HEK293 (cell line): ENCODE data around the gene TAAR9.

ENCODE experiments used
- BCL6B ChIP-seq: fragments of 450-650 bp; formaldehyde crosslinking; IDR thresholded peaks from 2 replicates; pipeline ENCODE4 v1.5.1; 2017; ENCODE audit warnings: missing biosample characterization, missing genetic modification characterization
- GLI4 ChIP-seq: fragments of 450-650 bp; formaldehyde crosslinking; IDR thresholded peaks from 2 replicates; pipeline ENCODE4 v1.5.1; 2016; ENCODE audit warnings: missing biosample characterization, missing genetic modification characterization
- GLIS1 ChIP-seq: fragments of 450-650 bp; formaldehyde crosslinking; IDR thresholded peaks from 2 replicates; pipeline ENCODE4 v1.5.1; 2016; ENCODE audit warnings: missing biosample characterization, missing genetic modification characterization
- KLF16 ChIP-seq: fragments of 450-650 bp; formaldehyde crosslinking; IDR thresholded peaks from 2 replicates; pipeline ENCODE4 v1.5.1; 2017; ENCODE audit warnings: missing biosample characterization, missing genetic modification characterization
- KLF7 ChIP-seq: fragments of 450-650 bp; formaldehyde crosslinking; IDR thresholded peaks from 2 replicates; pipeline ENCODE4 v1.5.1; 2016; ENCODE audit warnings: missing biosample characterization, missing genetic modification characterization, borderline replicate concordance
- KLF9 ChIP-seq: fragments of 450-650 bp; formaldehyde crosslinking; IDR thresholded peaks from 2 replicates; pipeline ENCODE4 v1.5.1; 2016; ENCODE audit warnings: missing biosample characterization, missing genetic modification characterization, low read depth
- MZF1 ChIP-seq: fragments of 450-650 bp; formaldehyde crosslinking; IDR thresholded peaks from 2 replicates; pipeline ENCODE4 v1.5.1; 2017; ENCODE audit warnings: missing biosample characterization, missing genetic modification characterization, borderline replicate concordance
- SP2 ChIP-seq: fragments of 450-650 bp; formaldehyde crosslinking; IDR thresholded peaks from 2 replicates; pipeline ENCODE4 v1.5.1; 2016; ENCODE audit warnings: missing biosample characterization, missing genetic modification characterization
- SP3 ChIP-seq: fragments of 450-650 bp; formaldehyde crosslinking; IDR thresholded peaks from 2 replicates; pipeline ENCODE4 v1.5.1; 2016; ENCODE audit warnings: missing biosample characterization, missing genetic modification characterization
- ZBTB21 ChIP-seq: fragments of 450-650 bp; formaldehyde crosslinking; IDR thresholded peaks from 2 replicates; pipeline ENCODE4 v1.5.1; 2017; ENCODE audit warnings: missing biosample characterization, missing genetic modification characterization
- ZBTB48 ChIP-seq: fragments of 450-650 bp; formaldehyde crosslinking; IDR thresholded peaks from 2 replicates; pipeline ENCODE4 v1.5.1; 2016; ENCODE audit warnings: missing biosample characterization, missing genetic modification characterization
- ZNF10 ChIP-seq: fragments of 450-650 bp; formaldehyde crosslinking; IDR thresholded peaks from 2 replicates; pipeline ENCODE4 v1.5.1; 2017; ENCODE audit warnings: missing biosample characterization, missing genetic modification characterization
- ZNF114 ChIP-seq: fragments of 450-650 bp; formaldehyde crosslinking; IDR thresholded peaks from 2 replicates; pipeline ENCODE4 v1.5.0; 2017; ENCODE audit warnings: missing biosample characterization, missing genetic modification characterization
- ZNF184 ChIP-seq: fragments of 450-650 bp; IDR thresholded peaks from 2 replicates; pipeline ENCODE4 v1.5.1; 2018; ENCODE audit warnings: missing biosample characterization, mild to moderate bottlenecking, missing genetic modification characterization
- ZNF19 ChIP-seq: fragments of 450-650 bp; formaldehyde crosslinking; IDR thresholded peaks from 2 replicates; pipeline ENCODE4; 2016; ENCODE audit warnings: missing biosample characterization, missing genetic modification characterization, low read depth
- ZNF202 ChIP-seq: fragments of 450-650 bp; formaldehyde crosslinking; IDR thresholded peaks from 2 replicates; pipeline ENCODE4 v1.5.1; 2016; ENCODE audit warnings: missing biosample characterization, missing genetic modification characterization, borderline replicate concordance
- ZNF335 ChIP-seq: fragments of 450-650 bp; formaldehyde crosslinking; conservative IDR thresholded peaks from 2 replicates; pipeline ENCODE4 v1.5.1; 2016; ENCODE audit warnings: missing biosample characterization, missing genetic modification characterization
- ZNF341 ChIP-seq: fragments of 450-650 bp; formaldehyde crosslinking; IDR thresholded peaks from 2 replicates; pipeline ENCODE4; 2016; ENCODE audit warnings: low read depth, missing biosample characterization, missing genetic modification characterization
- ZNF354C ChIP-seq: fragments of 450-650 bp; formaldehyde crosslinking; IDR thresholded peaks from 2 replicates; pipeline ENCODE4 v1.5.1; 2016; ENCODE audit warnings: missing biosample characterization, missing genetic modification characterization, low read depth, borderline replicate concordance
- ZNF449 ChIP-seq: fragments of 450-650 bp; formaldehyde crosslinking; IDR thresholded peaks from 2 replicates; pipeline ENCODE4 v1.5.1; 2017; ENCODE audit warnings: missing biosample characterization, mild to moderate bottlenecking, missing genetic modification characterization, moderate library complexity
- ZNF600 ChIP-seq: fragments of 450-650 bp; formaldehyde crosslinking; IDR thresholded peaks from 2 replicates; pipeline ENCODE4 v1.5.1; 2016; ENCODE audit warnings: missing biosample characterization, missing genetic modification characterization
- ZNF660 ChIP-seq: fragments of 450-650 bp; IDR thresholded peaks from 2 replicates; pipeline ENCODE4 v1.5.1; 2018; ENCODE audit warnings: missing biosample characterization, mild to moderate bottlenecking, missing genetic modification characterization
- ZNF777 ChIP-seq: fragments of 450-650 bp; formaldehyde crosslinking; IDR thresholded peaks from 2 replicates; pipeline ENCODE4 v1.5.1; 2017; ENCODE audit warnings: missing biosample characterization, missing genetic modification characterization, borderline replicate concordance
- ZSCAN23 ChIP-seq: fragments of 450-650 bp; formaldehyde crosslinking; IDR thresholded peaks from 2 replicates; pipeline ENCODE4 v1.5.1; 2016; ENCODE audit warnings: missing biosample characterization, missing genetic modification characterization
- ZSCAN30 ChIP-seq: fragments of 450-650 bp; IDR thresholded peaks from 2 replicates; pipeline ENCODE4 v1.5.1; 2018; ENCODE audit warnings: missing biosample characterization, mild to moderate bottlenecking, missing genetic modification characterization, moderate library complexity
- TF ChIP-seq, protein P1 (sequence below): fragments of 450-650 bp; formaldehyde crosslinking; optimal IDR thresholded peaks from 2 replicates; pipeline ENCODE3; 2016; ENCODE audit warnings: missing biosample characterization, mild to moderate bottlenecking, missing genetic modification characterization
- TF ChIP-seq, protein P2 (sequence below): fragments of 450-650 bp; formaldehyde crosslinking; IDR thresholded peaks from 2 replicates; pipeline ENCODE4 v1.5.1; 2016; ENCODE audit warnings: missing biosample characterization, missing genetic modification characterization
- TF ChIP-seq, protein P3 (sequence below): fragments of 450-650 bp; formaldehyde crosslinking; IDR thresholded peaks from 2 replicates; pipeline ENCODE4 v1.5.1; 2016; ENCODE audit warnings: missing biosample characterization, missing genetic modification characterization

The TAAR9 gene

GRCh38 chr6:132512638-132513632, 25.1 kb upstream of the TAAR9 start, which contains the start of gene STX7 (continued):
- TF ChIP-seq, protein P1, sequence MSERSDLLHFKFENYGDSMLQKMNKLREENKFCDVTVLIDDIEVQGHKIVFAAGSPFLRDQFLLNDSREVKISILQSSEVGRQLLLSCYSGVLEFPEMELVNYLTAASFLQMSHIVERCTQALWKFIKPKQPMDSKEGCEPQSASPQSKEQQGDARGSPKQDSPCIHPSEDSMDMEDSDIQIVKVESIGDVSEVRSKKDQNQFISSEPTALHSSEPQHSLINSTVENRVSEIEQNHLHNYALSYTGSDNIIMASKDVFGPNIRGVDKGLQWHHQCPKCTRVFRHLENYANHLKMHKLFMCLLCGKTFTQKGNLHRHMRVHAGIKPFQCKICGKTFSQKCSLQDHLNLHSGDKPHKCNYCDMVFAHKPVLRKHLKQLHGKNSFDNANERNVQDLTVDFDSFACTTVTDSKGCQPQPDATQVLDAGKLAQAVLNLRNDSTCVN (tag by site-specific recombination), result peak; percentile 93
- TF ChIP-seq KLF16 (tag by site-specific recombination) (peak; percentile 54; the same call in 1 of the 2 replicates), ZNF777 (tag by site-specific recombination) (no peak), MZF1 (tag by site-specific recombination) (peak; percentile 23; the same call in 1 of the 2 replicates), ZNF202 (tag by site-specific recombination) (no peak), ZNF341 (peak; percentile 61), KLF9 (tag by site-specific recombination) (peak; percentile 78), ZNF600 (tag by site-specific recombination) (peak; percentile 73), ZNF19 (tag by site-specific recombination) (no peak), ZSCAN23 (tag by site-specific recombination) (no peak), SP2 (tag by site-specific recombination) (peak; percentile 86), BCL6B (tag by site-specific recombination) (peak; percentile 89), GLIS1 (peak; percentile 46; the same call in 1 of the 2 replicates), ZNF660 (tag by site-specific recombination) (peak; percentile 59; the same call in 1 of the 2 replicates), ZNF10 (tag by site-specific recombination) (0 out of 2 replicates have a peak, but pooled peaks have one; percentile 10), ZNF114 (no peak), ZNF184 (no peak), ZNF335 (tag by site-specific recombination) (peak; percentile 84), GLI4 (no peak), ZBTB48 (peak; percentile 54; the same call in 1 of the 2 replicates), ZNF354C (tag by site-specific recombination) (no peak), ZNF449 (tag by site-specific recombination) (no peak), ZSCAN30 (peak; percentile 75), SP3 (tag by site-specific recombination) (peak; percentile 70), KLF7 (tag by site-specific recombination) (peak; percentile 86), ZBTB21 (no peak)
- TF ChIP-seq, protein P2, sequence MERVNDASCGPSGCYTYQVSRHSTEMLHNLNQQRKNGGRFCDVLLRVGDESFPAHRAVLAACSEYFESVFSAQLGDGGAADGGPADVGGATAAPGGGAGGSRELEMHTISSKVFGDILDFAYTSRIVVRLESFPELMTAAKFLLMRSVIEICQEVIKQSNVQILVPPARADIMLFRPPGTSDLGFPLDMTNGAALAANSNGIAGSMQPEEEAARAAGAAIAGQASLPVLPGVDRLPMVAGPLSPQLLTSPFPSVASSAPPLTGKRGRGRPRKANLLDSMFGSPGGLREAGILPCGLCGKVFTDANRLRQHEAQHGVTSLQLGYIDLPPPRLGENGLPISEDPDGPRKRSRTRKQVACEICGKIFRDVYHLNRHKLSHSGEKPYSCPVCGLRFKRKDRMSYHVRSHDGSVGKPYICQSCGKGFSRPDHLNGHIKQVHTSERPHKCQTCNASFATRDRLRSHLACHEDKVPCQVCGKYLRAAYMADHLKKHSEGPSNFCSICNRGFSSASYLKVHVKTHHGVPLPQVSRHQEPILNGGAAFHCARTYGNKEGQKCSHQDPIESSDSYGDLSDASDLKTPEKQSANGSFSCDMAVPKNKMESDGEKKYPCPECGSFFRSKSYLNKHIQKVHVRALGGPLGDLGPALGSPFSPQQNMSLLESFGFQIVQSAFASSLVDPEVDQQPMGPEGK (tag by site-specific recombination), result peak; percentile 25; the same call in 1 of the 2 replicates
- TF ChIP-seq, protein P3, sequence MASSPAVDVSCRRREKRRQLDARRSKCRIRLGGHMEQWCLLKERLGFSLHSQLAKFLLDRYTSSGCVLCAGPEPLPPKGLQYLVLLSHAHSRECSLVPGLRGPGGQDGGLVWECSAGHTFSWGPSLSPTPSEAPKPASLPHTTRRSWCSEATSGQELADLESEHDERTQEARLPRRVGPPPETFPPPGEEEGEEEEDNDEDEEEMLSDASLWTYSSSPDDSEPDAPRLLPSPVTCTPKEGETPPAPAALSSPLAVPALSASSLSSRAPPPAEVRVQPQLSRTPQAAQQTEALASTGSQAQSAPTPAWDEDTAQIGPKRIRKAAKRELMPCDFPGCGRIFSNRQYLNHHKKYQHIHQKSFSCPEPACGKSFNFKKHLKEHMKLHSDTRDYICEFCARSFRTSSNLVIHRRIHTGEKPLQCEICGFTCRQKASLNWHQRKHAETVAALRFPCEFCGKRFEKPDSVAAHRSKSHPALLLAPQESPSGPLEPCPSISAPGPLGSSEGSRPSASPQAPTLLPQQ (tag by site-specific recombination), result peak; percentile 54; the same call in 1 of the 2 replicates
